ENCODE data around the gene IL13. TPM values are rescaled to one million over a fixed set of nuclear protein-coding genes. Genes with fewer than 3 reads are reported as not detected.

The IL13 gene
- total RNA-seq, 3 donors from 2014 or later: not detected

GRCh38 chr5:132646583-132647266 is 11.2 kb upstream of the IL13 start:
- DNase-seq (no peak), ATAC-seq (no peak)
- TF ChIP-seq CTCF (IDR thresholded peaks at IDR 0.05): no peak
- intact Hi-C loops (cut with DNase I, micrococcal nuclease): no loop called here
- no peaks in the 10 kb centered on the region for H3K36me3 ChIP-seq (ENCODE audit: low read depth)
- no peaks in the 10 kb centered on the region for H3K9me3 ChIP-seq
- H3K4me3 ChIP-seq: no peak overlapping the region
- no peaks in the 10 kb centered on the region for H3K4me1 ChIP-seq (ENCODE audit: low read depth)

- no peak for DNase-seq
- intact Hi-C loops (cut with DNase I, micrococcal nuclease): no loop called here
- Histone ChIP-seq H3K4me3 (no peak overlapping the region), H3K36me3 (ENCODE audit: low read depth) (no peaks in the 10 kb centered on the region), H3K4me1 (ENCODE audit: low read depth) (no peaks in the 10 kb centered on the region), H3K9me3 (no peaks in the 10 kb centered on the region)
- TF ChIP-seq CTCF (IDR thresholded peaks at IDR 0.05): no peak
- no peak for ATAC-seq
Measured at GRCh38 chr5:132647473-132647872, 10.5 kb upstream of the IL13 start.

GRCh38 chr5:132648355-132648754 is 9.6 kb upstream of the IL13 start:
- Histone ChIP-seq H3K4me3 (no peak overlapping the region), H3K36me3 (ENCODE audit: low read depth) (no peaks in the 10 kb centered on the region), H3K9me3 (no peaks in the 10 kb centered on the region), H3K4me1 (ENCODE audit: low read depth) (no peaks in the 10 kb centered on the region)
- intact Hi-C loops (cut with DNase I, micrococcal nuclease): no loop called here
- TF ChIP-seq CTCF (IDR thresholded peaks at IDR 0.05): no peak
- DNase-seq: no peak
- no peak for ATAC-seq

GRCh38 chr5:132651838-132652469 is 6.0 kb upstream of the IL13 start:
- intact Hi-C loops (cut with DNase I, micrococcal nuclease): no loop called here
- H3K9me3 ChIP-seq: no peaks in the 10 kb centered on the region
- DNase-seq (no peak), ATAC-seq (no peak)
- no peaks in the 10 kb centered on the region for H3K4me1 ChIP-seq (ENCODE audit: low read depth)
- no peak for TF ChIP-seq CTCF (IDR thresholded peaks at IDR 0.05)
- no peaks in the 10 kb centered on the region for H3K36me3 ChIP-seq (ENCODE audit: low read depth)
- no peak overlapping the region for H3K4me3 ChIP-seq

- ATAC-seq: no peak
- Histone ChIP-seq H3K9me3 (no peaks in the 10 kb centered on the region), H3K4me1 (ENCODE audit: low read depth) (no peaks in the 10 kb centered on the region), H3K36me3 (ENCODE audit: low read depth) (no peaks in the 10 kb centered on the region), H3K4me3 (no peak overlapping the region)
- no peak for TF ChIP-seq CTCF (IDR thresholded peaks at IDR 0.05)
- DNase-seq: no peak
- intact Hi-C loops (cut with DNase I, micrococcal nuclease): no loop called here
Measured at GRCh38 chr5:132653716-132654115, 4.3 kb upstream of the IL13 start.

All from mucosa of descending colon (tissue), 3 donors.